T-helper 1 cell treated with Interleukin-12 subunit alpha and Interleukin-12 subunit beta and Interleukin-4 antibody, amounts not matched to agents 30 μg/mL and 1 μg/mL, for 36 hours (primary cell): ENCODE measurements around the gene LSM12.
"Not testable (repeated sequence)": the region's sequence is repeated elsewhere in the genome, so short reads cannot be mapped to it uniquely, and the experiment has no call there.

Experiments used
- H3K27ac Mint-ChIP-seq: one replicate; pipeline ENCODE4 v1.8.0; 2021; ENCODE audit warnings: mild to moderate bottlenecking, mixed read lengths
- H3K27me3 Mint-ChIP-seq: one replicate; pipeline ENCODE4 v1.8.0; 2021; ENCODE audit warnings: low read depth, mixed read lengths
- H3K36me3 Mint-ChIP-seq: one replicate; pipeline ENCODE4 v1.8.0; 2021; ENCODE audit warnings: low read depth, mixed read lengths
- H3K4me1 Mint-ChIP-seq: one replicate; pipeline ENCODE4 v1.8.0; 2021; ENCODE audit warnings: low read depth, mixed read lengths
- H3K4me3 Mint-ChIP-seq: one replicate; pipeline ENCODE4 v1.8.0; 2021; ENCODE audit warnings: mild to moderate bottlenecking, moderate library complexity, mixed read lengths
- H3K9me3 Mint-ChIP-seq: one replicate; pipeline ENCODE4 v1.8.0; 2021; ENCODE audit warnings: mixed read lengths

LSM12 gene

GRCh38 chr17:44105483-44105882, 39.0 kb upstream of the LSM12 start:
- no peak overlapping the region for H3K27ac Mint-ChIP-seq
- H3K4me1 Mint-ChIP-seq = no peaks in the 10 kb centered on the region
- no peak overlapping the region for H3K4me3 Mint-ChIP-seq
- H3K9me3 Mint-ChIP-seq = no peaks in the 10 kb centered on the region
- no peaks in the 10 kb centered on the region for H3K36me3 Mint-ChIP-seq
- no peaks in the 10 kb centered on the region for H3K27me3 Mint-ChIP-seq

- no peaks in the 10 kb centered on the region for H3K9me3 Mint-ChIP-seq
- H3K36me3 Mint-ChIP-seq = no peaks in the 10 kb centered on the region
- no peaks in the 10 kb centered on the region for H3K27me3 Mint-ChIP-seq
- H3K4me3 Mint-ChIP-seq = no peak overlapping the region
- peaks cover under 1% of the 10 kb centered on the region for H3K4me1 Mint-ChIP-seq
- no peak overlapping the region for H3K27ac Mint-ChIP-seq
These were observed 36.6 kb upstream of the LSM12 start for GRCh38 chr17:44102849-44103622.

GRCh38 chr17:44101858-44102257, 35.4 kb upstream of the LSM12 start:
- not testable (repeated sequence) for H3K4me3 Mint-ChIP-seq, H3K27ac Mint-ChIP-seq, H3K36me3 Mint-ChIP-seq, H3K9me3 Mint-ChIP-seq, H3K4me1 Mint-ChIP-seq, H3K27me3 Mint-ChIP-seq

- Mint-ChIP-seq H3K27ac (no peak overlapping the region), H3K36me3 (peaks cover 1% of the 10 kb centered on the region), H3K9me3 (no peaks in the 10 kb centered on the region), H3K4me3 (no peak overlapping the region), H3K27me3 (no peaks in the 10 kb centered on the region), H3K4me1 (peaks cover 8% of the 10 kb centered on the region)
These were observed 30.9 kb upstream of the LSM12 start for GRCh38 chr17:44097110-44097958.

- Mint-ChIP-seq H3K4me1 (peaks cover 8% of the 10 kb centered on the region), H3K27ac (no peak overlapping the region), H3K36me3 (peaks cover 1% of the 10 kb centered on the region), H3K4me3 (no peak overlapping the region), H3K9me3 (no peaks in the 10 kb centered on the region), H3K27me3 (no peaks in the 10 kb centered on the region)
These were observed 29.4 kb upstream of the LSM12 start for GRCh38 chr17:44095647-44096496.

- Mint-ChIP-seq H3K27ac (no peak overlapping the region), H3K36me3 (peaks cover 1% of the 10 kb centered on the region), H3K9me3 (no peaks in the 10 kb centered on the region), H3K4me1 (peaks cover 8% of the 10 kb centered on the region), H3K4me3 (no peak overlapping the region), H3K27me3 (no peaks in the 10 kb centered on the region)
These were observed 28.8 kb upstream of the LSM12 start for GRCh38 chr17:44095388-44095646.

GRCh38 chr17:44094701-44095387, 28.4 kb upstream of the LSM12 start:
- peaks cover 8% of the 10 kb centered on the region for H3K4me1 Mint-ChIP-seq
- H3K36me3 Mint-ChIP-seq = peaks cover 1% of the 10 kb centered on the region
- H3K4me3 Mint-ChIP-seq = no peak overlapping the region
- H3K27me3 Mint-ChIP-seq = no peaks in the 10 kb centered on the region
- no peaks in the 10 kb centered on the region for H3K9me3 Mint-ChIP-seq
- H3K27ac Mint-ChIP-seq = no peak overlapping the region

- Mint-ChIP-seq H3K4me1 (peaks cover 8% of the 10 kb centered on the region), H3K9me3 (no peaks in the 10 kb centered on the region), H3K27ac (no peak overlapping the region), H3K4me3 (no peak overlapping the region), H3K27me3 (no peaks in the 10 kb centered on the region), H3K36me3 (peaks cover 3% of the 10 kb centered on the region)
These were observed 26.9 kb upstream of the LSM12 start for GRCh38 chr17:44093231-44093900.

- Mint-ChIP-seq H3K27me3 (no peaks in the 10 kb centered on the region), H3K9me3 (no peaks in the 10 kb centered on the region), H3K36me3 (peaks cover 3% of the 10 kb centered on the region), H3K27ac (no peak overlapping the region), H3K4me3 (no peak overlapping the region), H3K4me1 (peaks cover 6% of the 10 kb centered on the region)
These were observed 25.6 kb upstream of the LSM12 start for GRCh38 chr17:44092051-44092450.

GRCh38 chr17:44091200-44091997, 24.9 kb upstream of the LSM12 start:
- Mint-ChIP-seq H3K27ac (no peak overlapping the region), H3K4me1 (peaks cover 9% of the 10 kb centered on the region), H3K4me3 (no peak overlapping the region), H3K36me3 (peaks cover 3% of the 10 kb centered on the region), H3K27me3 (no peaks in the 10 kb centered on the region), H3K9me3 (no peaks in the 10 kb centered on the region)

GRCh38 chr17:44088254-44088653, 21.8 kb upstream of the LSM12 start:
- Mint-ChIP-seq H3K9me3 (no peaks in the 10 kb centered on the region), H3K4me3 (no peak overlapping the region), H3K36me3 (peaks cover 3% of the 10 kb centered on the region), H3K27me3 (no peaks in the 10 kb centered on the region), H3K4me1 (peaks cover 2% of the 10 kb centered on the region), H3K27ac (no peak overlapping the region)

GRCh38 chr17:44087319-44087718, 20.8 kb upstream of the LSM12 start:
- H3K27me3 Mint-ChIP-seq = no peaks in the 10 kb centered on the region
- no peak overlapping the region for H3K27ac Mint-ChIP-seq
- peaks cover 2% of the 10 kb centered on the region for H3K4me1 Mint-ChIP-seq
- no peaks in the 10 kb centered on the region for H3K9me3 Mint-ChIP-seq
- peaks cover 5% of the 10 kb centered on the region for H3K36me3 Mint-ChIP-seq
- no peak overlapping the region for H3K4me3 Mint-ChIP-seq
